HG02642 (cell line): ENCODE data around the gene HMSD.
"Not testable (repeated sequence)": the region's sequence is repeated elsewhere in the genome, so short reads cannot be mapped to it uniquely, and the experiment has no call there.

Source experiments
- ATAC-seq: cut with Tn5 transposase; IDR thresholded peaks from one replicate; pipeline ENCODE4 v1.9.1; 2021; ENCODE audit warnings: mild to moderate bottlenecking; ENCODE audit not compliant: unreplicated experiment, poor library complexity

Gene HMSD

GRCh38 chr18:63949068-63949737, at the start of gene HMSD:
TSS of gene HMSD (plus strand) at chr18:63949301. CDS start at chr18:63953456, 4,155 bp downstream.
- peak; percentile 96 for ATAC-seq

- ATAC-seq: no peak
These were observed 45.1 kb upstream of the HMSD start for GRCh38 chr18:63903851-63904570.

DNA sequence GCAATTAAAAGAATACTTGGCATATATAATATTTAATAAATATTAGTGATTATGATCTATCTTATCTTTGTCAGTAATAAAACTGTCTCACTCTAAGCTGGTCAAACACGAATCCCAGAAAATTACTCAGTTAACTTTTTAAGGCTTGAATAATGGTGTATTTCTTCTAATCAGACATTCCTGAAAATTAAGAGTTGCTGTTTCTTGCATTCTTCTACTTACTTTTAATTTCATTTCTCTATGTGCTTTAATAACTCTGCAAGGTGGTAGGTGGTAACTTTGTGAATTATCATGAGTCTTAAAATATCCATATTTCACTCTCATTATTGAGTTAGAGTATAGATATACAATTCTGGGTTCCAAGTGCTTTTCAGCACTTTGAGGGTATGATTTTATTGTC, 44.4 kb upstream of the HMSD start:
- no peak for ATAC-seq

DNA sequence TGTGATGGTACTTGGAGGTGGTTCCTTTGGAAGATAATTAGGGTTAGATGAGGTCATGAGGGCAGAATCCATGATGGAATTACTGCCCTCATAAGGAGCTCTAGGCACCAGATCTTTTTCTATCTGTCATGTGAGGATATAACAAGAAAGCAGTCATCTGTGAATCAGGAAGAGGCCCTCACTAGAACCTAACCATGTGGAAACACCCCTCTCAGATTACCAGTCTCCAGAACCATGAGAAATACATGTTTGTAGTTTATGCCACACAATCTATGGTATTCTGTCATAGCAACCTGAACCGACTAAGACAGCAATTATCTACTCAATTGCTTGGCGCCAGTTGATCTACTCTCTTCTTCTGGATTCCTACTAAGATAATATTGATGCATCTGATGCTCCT, 43.7 kb upstream of the HMSD start:
- no peak for ATAC-seq

GRCh38 chr18:63906056-63906455, 43.0 kb upstream of the HMSD start:
- no peak for ATAC-seq

- peak; percentile 58 for ATAC-seq
These were observed 41.4 kb upstream of the HMSD start, which contains the start of gene SERPINB10 for GRCh38 chr18:63907664-63908063. TSS of gene SERPINB10 (plus strand) at chr18:63907958. CDS start at chr18:63915511, 7,553 bp downstream.

GRCh38 chr18:63908858-63909257, 40.2 kb upstream of the HMSD start:
- ATAC-seq: peak; percentile 60

- ATAC-seq: peak; percentile 74
These were observed 39.2 kb upstream of the HMSD start for GRCh38 chr18:63909870-63910269.

- ATAC-seq: no peak
These were observed 31.3 kb upstream of the HMSD start for GRCh38 chr18:63917817-63918216.

- no peak for ATAC-seq
These were observed 27.1 kb upstream of the HMSD start for GRCh38 chr18:63922049-63922448.

DNA sequence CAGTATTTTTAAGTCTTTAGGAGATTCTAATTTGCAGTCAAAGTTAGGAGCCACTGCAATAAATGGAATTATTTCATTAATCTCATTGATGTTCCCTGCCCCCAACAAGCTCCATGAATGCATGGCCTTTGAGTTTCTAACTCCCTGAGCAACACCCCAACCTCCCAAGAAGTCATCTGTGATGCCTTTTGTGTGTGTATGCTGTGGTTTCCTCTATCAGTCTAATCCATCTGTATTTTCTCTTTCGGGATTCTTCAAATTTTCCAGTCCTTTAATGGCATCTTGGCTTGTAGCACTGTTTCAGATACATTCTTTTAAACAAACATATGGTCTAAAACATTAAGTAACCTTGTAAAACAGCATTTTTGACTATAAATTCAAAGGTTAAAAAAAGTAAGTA, 24.6 kb upstream of the HMSD start:
- ATAC-seq: no peak

DNA sequence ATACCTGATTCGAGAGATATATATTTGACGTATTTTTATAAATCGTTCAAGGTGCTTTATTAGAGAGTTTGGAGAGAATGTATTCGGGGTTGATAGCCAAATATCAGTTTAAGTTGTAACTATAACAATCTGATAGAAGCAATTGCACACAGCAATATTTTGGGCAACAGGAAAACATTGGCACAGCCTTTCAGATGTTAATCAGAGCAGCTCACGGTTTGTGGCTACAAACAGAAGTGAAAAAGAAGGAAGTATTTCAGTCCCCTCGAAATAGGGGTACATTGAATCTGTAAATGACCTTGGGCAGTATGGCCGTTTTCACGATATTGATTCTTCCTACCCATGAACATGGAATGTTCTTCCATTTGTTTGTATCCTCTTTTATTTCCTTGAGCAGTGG, 20.8 kb upstream of the HMSD start:
- no peak for ATAC-seq

DNA sequence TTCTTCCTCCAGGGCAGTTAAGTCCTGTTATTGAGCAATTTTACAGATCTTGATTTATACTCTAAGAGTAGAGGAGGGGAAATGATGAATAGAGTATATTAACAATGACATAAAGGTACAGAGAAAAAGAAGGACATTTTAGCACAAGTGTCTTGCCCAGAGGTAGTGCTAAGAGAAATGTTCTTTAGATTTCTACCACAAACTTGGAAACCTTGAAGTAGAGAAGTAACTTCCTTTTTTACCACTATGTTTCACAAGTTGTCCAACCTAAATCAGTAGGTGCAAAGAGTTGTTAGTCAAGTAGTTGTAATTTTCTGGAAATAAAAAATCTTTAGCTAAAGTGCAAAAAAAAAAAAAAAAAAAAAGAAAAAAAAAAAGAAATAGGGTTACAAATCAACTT, 19.7 kb upstream of the HMSD start:
- not testable (repeated sequence) for ATAC-seq

DNA sequence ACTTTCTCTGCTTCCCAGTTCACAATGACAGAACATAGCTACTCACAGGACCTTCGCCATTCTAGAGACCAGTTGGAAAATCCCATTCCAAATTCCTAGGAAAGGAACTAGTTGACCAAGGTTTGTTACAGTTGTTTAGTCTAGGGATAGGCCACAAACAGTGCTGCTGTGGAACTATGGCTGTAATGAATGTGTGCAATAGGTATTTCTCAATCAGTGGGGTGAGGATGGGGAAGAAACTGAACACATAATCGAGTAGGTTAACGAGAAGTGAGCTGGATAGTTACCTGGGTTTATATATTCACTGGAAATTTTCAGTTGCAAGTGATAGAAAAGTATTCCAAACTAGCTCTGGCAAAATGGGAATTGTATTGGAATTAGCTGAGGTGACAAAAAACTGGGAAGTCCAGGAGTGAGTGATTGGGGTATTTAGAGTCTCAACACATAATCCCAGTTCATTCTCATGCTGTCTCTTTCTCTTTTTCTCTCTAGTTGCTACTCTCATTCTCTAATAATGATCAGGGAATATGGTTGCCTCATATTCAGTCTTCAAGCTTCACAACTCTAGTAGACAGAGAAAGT, 18.2 kb upstream of the HMSD start:
- no peak for ATAC-seq

GRCh38 chr18:63936156-63936931, 12.8 kb upstream of the HMSD start:
- peak; percentile 98 for ATAC-seq

- ATAC-seq: no peak
These were observed 12.1 kb upstream of the HMSD start for GRCh38 chr18:63936932-63937393.

- no peak for ATAC-seq
These were observed 9.1 kb upstream of the HMSD start for GRCh38 chr18:63940008-63940407.

GRCh38 chr18:63940543-63941050, 8.5 kb upstream of the HMSD start:
- ATAC-seq: not testable (repeated sequence)

GRCh38 chr18:63947051-63947790, 1.9 kb upstream of the HMSD start:
- no peak for ATAC-seq

GRCh38 chr18:63951302-63951705, 2.2 kb downstream of the HMSD start:
- ATAC-seq: peak; percentile 50
